HL-60 (cell line): Measurements from ENCODE around the gene HDAC7.

Source experiments
- GABPA ChIP-seq: IDR thresholded peaks from 2 replicates; pipeline ENCODE4 v1.6.1; 2012; ENCODE audit warnings: low read depth
- TF ChIP-seq, protein P1 (sequence below): IDR thresholded peaks from one replicate; pipeline ENCODE4 v1.5.1; 2011; ENCODE audit warnings: low read length, control low read depth, inconsistent platforms; ENCODE audit not compliant: insufficient read depth
- TF ChIP-seq, protein P2 (sequence below): IDR thresholded peaks from 2 replicates; pipeline ENCODE4 v1.6.1; 2012; ENCODE audit warnings: low read depth; ENCODE audit not compliant: insufficient replicate concordance

DNA sequence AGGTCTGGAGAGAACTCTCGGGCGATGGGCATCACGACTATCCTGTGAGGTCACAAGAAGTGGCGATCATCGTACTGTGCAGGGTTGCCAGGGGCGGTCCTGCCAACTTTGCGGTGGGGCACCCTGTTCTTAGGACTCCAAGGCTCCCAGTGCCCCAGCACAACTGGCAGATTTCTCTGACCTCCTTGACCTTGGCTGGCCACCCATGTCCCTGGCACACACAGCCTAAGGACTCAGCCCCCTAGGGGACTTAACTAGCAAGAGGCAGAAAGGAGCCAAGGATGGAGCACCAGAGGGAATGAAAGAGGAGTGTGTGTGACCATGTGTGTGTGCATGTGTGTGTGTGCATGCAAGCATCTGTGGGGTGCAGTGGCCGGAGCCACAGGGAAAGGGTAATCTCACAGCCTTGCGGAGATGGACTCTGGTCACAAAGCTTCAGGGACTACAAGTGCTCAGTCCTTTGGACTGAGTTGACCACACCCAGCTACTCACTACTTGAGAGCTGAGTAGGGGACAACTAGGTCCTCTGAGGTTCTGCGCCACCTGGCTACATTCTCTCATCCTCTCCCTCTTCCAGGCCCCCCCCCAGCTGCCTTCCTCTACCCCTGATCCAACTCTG, 32.9 kb downstream of the HDAC7 start:
- TF ChIP-seq, protein P1, sequence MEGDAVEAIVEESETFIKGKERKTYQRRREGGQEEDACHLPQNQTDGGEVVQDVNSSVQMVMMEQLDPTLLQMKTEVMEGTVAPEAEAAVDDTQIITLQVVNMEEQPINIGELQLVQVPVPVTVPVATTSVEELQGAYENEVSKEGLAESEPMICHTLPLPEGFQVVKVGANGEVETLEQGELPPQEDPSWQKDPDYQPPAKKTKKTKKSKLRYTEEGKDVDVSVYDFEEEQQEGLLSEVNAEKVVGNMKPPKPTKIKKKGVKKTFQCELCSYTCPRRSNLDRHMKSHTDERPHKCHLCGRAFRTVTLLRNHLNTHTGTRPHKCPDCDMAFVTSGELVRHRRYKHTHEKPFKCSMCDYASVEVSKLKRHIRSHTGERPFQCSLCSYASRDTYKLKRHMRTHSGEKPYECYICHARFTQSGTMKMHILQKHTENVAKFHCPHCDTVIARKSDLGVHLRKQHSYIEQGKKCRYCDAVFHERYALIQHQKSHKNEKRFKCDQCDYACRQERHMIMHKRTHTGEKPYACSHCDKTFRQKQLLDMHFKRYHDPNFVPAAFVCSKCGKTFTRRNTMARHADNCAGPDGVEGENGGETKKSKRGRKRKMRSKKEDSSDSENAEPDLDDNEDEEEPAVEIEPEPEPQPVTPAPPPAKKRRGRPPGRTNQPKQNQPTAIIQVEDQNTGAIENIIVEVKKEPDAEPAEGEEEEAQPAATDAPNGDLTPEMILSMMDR = no peak
- TF ChIP-seq, protein P2, sequence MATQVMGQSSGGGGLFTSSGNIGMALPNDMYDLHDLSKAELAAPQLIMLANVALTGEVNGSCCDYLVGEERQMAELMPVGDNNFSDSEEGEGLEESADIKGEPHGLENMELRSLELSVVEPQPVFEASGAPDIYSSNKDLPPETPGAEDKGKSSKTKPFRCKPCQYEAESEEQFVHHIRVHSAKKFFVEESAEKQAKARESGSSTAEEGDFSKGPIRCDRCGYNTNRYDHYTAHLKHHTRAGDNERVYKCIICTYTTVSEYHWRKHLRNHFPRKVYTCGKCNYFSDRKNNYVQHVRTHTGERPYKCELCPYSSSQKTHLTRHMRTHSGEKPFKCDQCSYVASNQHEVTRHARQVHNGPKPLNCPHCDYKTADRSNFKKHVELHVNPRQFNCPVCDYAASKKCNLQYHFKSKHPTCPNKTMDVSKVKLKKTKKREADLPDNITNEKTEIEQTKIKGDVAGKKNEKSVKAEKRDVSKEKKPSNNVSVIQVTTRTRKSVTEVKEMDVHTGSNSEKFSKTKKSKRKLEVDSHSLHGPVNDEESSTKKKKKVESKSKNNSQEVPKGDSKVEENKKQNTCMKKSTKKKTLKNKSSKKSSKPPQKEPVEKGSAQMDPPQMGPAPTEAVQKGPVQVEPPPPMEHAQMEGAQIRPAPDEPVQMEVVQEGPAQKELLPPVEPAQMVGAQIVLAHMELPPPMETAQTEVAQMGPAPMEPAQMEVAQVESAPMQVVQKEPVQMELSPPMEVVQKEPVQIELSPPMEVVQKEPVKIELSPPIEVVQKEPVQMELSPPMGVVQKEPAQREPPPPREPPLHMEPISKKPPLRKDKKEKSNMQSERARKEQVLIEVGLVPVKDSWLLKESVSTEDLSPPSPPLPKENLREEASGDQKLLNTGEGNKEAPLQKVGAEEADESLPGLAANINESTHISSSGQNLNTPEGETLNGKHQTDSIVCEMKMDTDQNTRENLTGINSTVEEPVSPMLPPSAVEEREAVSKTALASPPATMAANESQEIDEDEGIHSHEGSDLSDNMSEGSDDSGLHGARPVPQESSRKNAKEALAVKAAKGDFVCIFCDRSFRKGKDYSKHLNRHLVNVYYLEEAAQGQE = no peak
- TF ChIP-seq GABPA = no peak
